SK-N-MC (cell line): ENCODE measurements around the gene FUT8.

Experiments used
- EZH2 ChIP-seq: fragments of 200-600 bp; sonication (generic); IDR thresholded peaks from one replicate; pipeline ENCODE4 v1.6.1; 2017; ENCODE audit warnings: antibody characterized with exemption
- FOXP2 ChIP-seq: optimal IDR thresholded peaks from 2 replicates; pipeline ENCODE3; 2011; ENCODE audit warnings: mild to moderate bottlenecking, moderate library complexity; ENCODE audit not compliant: insufficient read depth; ENCODE audit errors: extremely low read length, control extremely low read depth
- POLR2AphosphoS5 ChIP-seq: IDR thresholded peaks from 2 replicates; pipeline ENCODE4 v1.6.1; 2012; ENCODE audit warnings: mild to moderate bottlenecking, low read depth, low read length, borderline replicate concordance

- TF ChIP-seq POLR2AphosphoS5 (no peak), EZH2 (no peak), FOXP2 (no peak)
Measured at GRCh38 chr14:65787461-65787860, 374.9 kb downstream of the FUT8 start.
